GM23248 (cell line): ENCODE data around the gene TMTC4.

Experiments
- EZH2 ChIP-seq: fragments of 200-600 bp; sonication (generic); IDR thresholded peaks from 2 replicates; pipeline ENCODE4 v1.6.1; 2018; ENCODE audit warnings: antibody characterized with exemption, mild to moderate bottlenecking; ENCODE audit not compliant: insufficient read depth, poor library complexity, severe bottlenecking
- EZH2phosphoT487 ChIP-seq: fragments of 200-600 bp; sonication (generic); IDR thresholded peaks from 2 replicates; pipeline ENCODE4 v1.6.1; 2018; ENCODE audit warnings: antibody characterized with exemption, moderate library complexity, mild to moderate bottlenecking, low read depth; ENCODE audit not compliant: insufficient read depth

- TF ChIP-seq EZH2 (no peak), EZH2phosphoT487 (no peak)
Observed at GRCh38 chr13:100694722-100695508, 20.3 kb upstream of the TMTC4 start.
